IMR-90 (cell line): ENCODE results near the gene KCNAB3. TPM values are rescaled to one million over a fixed set of nuclear protein-coding genes. Genes with fewer than 3 reads are reported as not detected.

Experiments used
- ATAC-seq: fragments of 200-7000 bp; cut with Tn5 transposase; 2 replicates; pipeline ENCODE4 v1.9.1; 2020; ENCODE audit warnings: low read depth, mild to moderate bottlenecking, moderate library complexity
- BruUV-seq: library from RNA; stranded (reverse); fragments of 400-500 nt; replicated peaks from 2 replicates; lab custom pipeline; 2021; lab: Mats Ljungman, UMichigan
- CTCF ChIA-PET: fragments of 300-600 bp; formaldehyde crosslinking; extraction: SDS; loops from one replicate; lab custom pipeline; 2021; ENCODE audit warnings: antibody characterized with exemption; lab: Yijun Ruan, JAX
- POLR2A ChIA-PET: fragments of 300-600 bp; sonication (Branson Sonifier 250); formaldehyde crosslinking; loops from one replicate; lab custom pipeline; 2022; ENCODE audit warnings: antibody characterized with exemption; ENCODE audit not compliant: unreplicated experiment; lab: Charles Lee
- DNase-seq: peaks from one replicate; pipeline ENCODE4 v3.0.0; 2013
- H2AFZ ChIP-seq: replicated peaks from 2 replicates; pipeline ENCODE3; 2013; ENCODE audit warnings: low read length, mild to moderate bottlenecking; ENCODE audit not compliant: poor library complexity
- H2AK5ac ChIP-seq: 2 replicates; pipeline ENCODE4 v1.6.1; 2013; ENCODE audit warnings: low read depth, low read length, inconsistent platforms
- H2AK9ac ChIP-seq: replicated peaks from 2 replicates; pipeline ENCODE3; 2013; ENCODE audit warnings: mild to moderate bottlenecking, low read depth, low read length, moderate library complexity; ENCODE audit not compliant: poor library complexity
- H2BK120ac ChIP-seq: 2 replicates; pipeline ENCODE4 v1.6.1; 2013; ENCODE audit warnings: low read depth, low read length, inconsistent platforms
- H2BK15ac ChIP-seq: 3 replicates; pipeline ENCODE4 v1.6.1; 2013; ENCODE audit warnings: low read depth, low read length, inconsistent platforms
- H2BK20ac ChIP-seq: 2 replicates; pipeline ENCODE4 v1.6.1; 2013; ENCODE audit warnings: low read depth, mild to moderate bottlenecking, inconsistent platforms, low read length, moderate library complexity
- H2BK5ac ChIP-seq: 2 replicates; pipeline ENCODE4 v1.6.1; 2013; ENCODE audit warnings: mild to moderate bottlenecking, low read depth, low read length, inconsistent platforms; ENCODE audit not compliant: poor library complexity, severe bottlenecking
- H3K14ac ChIP-seq: replicated peaks from 2 replicates; pipeline ENCODE4 v1.6.1; 2013; ENCODE audit warnings: low read depth, low read length, inconsistent platforms
- H3K18ac ChIP-seq: 2 replicates; pipeline ENCODE4 v1.6.1; 2013; ENCODE audit warnings: low read depth, low read length, control low read depth
- H3K23ac ChIP-seq: 2 replicates; pipeline ENCODE4 v1.6.1; 2013; ENCODE audit warnings: low read depth, low read length, inconsistent platforms
- H3K27ac ChIP-seq: 2 replicates; pipeline ENCODE4 v1.5.1; 2013; ENCODE audit warnings: mild to moderate bottlenecking, control low read depth, low read length; ENCODE audit not compliant: insufficient read depth
- H3K27me3 ChIP-seq: 2 replicates; pipeline ENCODE4 v1.6.1; 2013; ENCODE audit warnings: low read length; ENCODE audit not compliant: control insufficient read depth, insufficient read depth
- H3K36me3 ChIP-seq: 2 replicates; pipeline ENCODE4 v1.6.1; 2013; ENCODE audit warnings: low read length, mixed read lengths; ENCODE audit not compliant: control insufficient read depth, insufficient read depth
- H3K4ac ChIP-seq: 2 replicates; pipeline ENCODE4 v1.6.1; 2013; ENCODE audit warnings: low read depth, low read length, inconsistent platforms
- H3K4me1 ChIP-seq: 2 replicates; pipeline ENCODE4 v1.6.1; 2013; ENCODE audit warnings: low read length, mixed read lengths; ENCODE audit not compliant: control insufficient read depth, insufficient read depth
- H3K4me2 ChIP-seq: 2 replicates; pipeline ENCODE4 v1.6.1; 2013; ENCODE audit warnings: low read depth, mild to moderate bottlenecking, control low read depth, low read length, moderate library complexity
- H3K4me3 ChIP-seq: 2 replicates; pipeline ENCODE4 v1.5.1; 2013; ENCODE audit warnings: low read depth, mild to moderate bottlenecking, control low read depth, low read length, moderate library complexity; ENCODE audit not compliant: insufficient read depth
- H3K56ac ChIP-seq: 2 replicates; pipeline ENCODE4 v1.6.1; 2013; ENCODE audit warnings: low read length, inconsistent platforms; ENCODE audit not compliant: insufficient read depth; ENCODE audit errors: extremely low read depth
- H3K79me1 ChIP-seq, 2 experiments: 2 replicates each; pipeline ENCODE4 v1.6.1; 2013; ENCODE audit warnings: low read length in 2 of 2, inconsistent platforms in 1 of 2, low read depth in 1 of 2
- H3K9ac ChIP-seq: 2 replicates; pipeline ENCODE4 v1.6.1; 2013; ENCODE audit warnings: low read depth, low read length, control low read depth
- H3K9me1 ChIP-seq: 2 replicates; pipeline ENCODE4 v1.6.1; 2013; ENCODE audit warnings: low read length, inconsistent platforms; ENCODE audit not compliant: insufficient read depth
- H3K9me3 ChIP-seq: 2 replicates; pipeline ENCODE4 v1.6.1; 2013; ENCODE audit warnings: low read length; ENCODE audit not compliant: control insufficient read depth, insufficient read depth
- H4K20me1 ChIP-seq: 2 replicates; pipeline ENCODE4 v1.6.1; 2013; ENCODE audit warnings: low read length, inconsistent platforms; ENCODE audit not compliant: insufficient read depth
- H4K5ac ChIP-seq: 2 replicates; pipeline ENCODE4 v1.6.1; 2013; ENCODE audit warnings: mild to moderate bottlenecking, low read depth, low read length, control low read depth
- H4K8ac ChIP-seq, 2 experiments: 2 replicates each; pipeline ENCODE4 v1.6.1; 2013; ENCODE audit warnings: low read depth in 2 of 2, low read length in 2 of 2, control low read depth in 1 of 2, inconsistent platforms in 1 of 2
- H4K91ac ChIP-seq: 2 replicates; pipeline ENCODE4 v1.6.1; 2013; ENCODE audit warnings: low read depth, low read length, inconsistent platforms; ENCODE audit not compliant: insufficient read depth
- BHLHE40 ChIP-seq: fragments of 150-350 bp; IDR thresholded peaks from 2 replicates; pipeline ENCODE4 v1.6.1; 2016; ENCODE audit warnings: mild to moderate bottlenecking, low read depth, low read length
- CEBPB ChIP-seq: IDR thresholded peaks from 2 replicates; pipeline ENCODE4 v1.6.1; 2012; ENCODE audit warnings: low read depth, low read length, improper control_type of control experiment
- CHD1 ChIP-seq: IDR thresholded peaks from 2 replicates; pipeline ENCODE4 v1.6.1; 2012; ENCODE audit warnings: low read depth, low read length, improper control_type of control experiment
- CTCF ChIP-seq: conservative IDR thresholded peaks from 2 replicates; pipeline ENCODE4 v1.5.1; 2012; ENCODE audit warnings: mild to moderate bottlenecking, low read depth, low read length, improper control_type of control experiment
- ELK1 ChIP-seq: fragments of 150-350 bp; IDR thresholded peaks from 2 replicates; pipeline ENCODE4 v1.6.1; 2016; ENCODE audit warnings: low read depth, mild to moderate bottlenecking, low read length, moderate library complexity, borderline replicate concordance
- FOS ChIP-seq: fragments of 150-350 bp; IDR thresholded peaks from 2 replicates; pipeline ENCODE4 v1.6.1; 2016; ENCODE audit warnings: low read depth, low read length
- MAFK ChIP-seq: IDR thresholded peaks from 2 replicates; pipeline ENCODE4 v1.6.1; 2012; ENCODE audit warnings: low read depth, low read length, improper control_type of control experiment
- MAZ ChIP-seq: IDR thresholded peaks from 2 replicates; pipeline ENCODE4 v1.6.1; 2012; ENCODE audit warnings: low read depth, mild to moderate bottlenecking, low read length, improper control_type of control experiment, moderate library complexity, borderline replicate concordance
- MXI1 ChIP-seq: IDR thresholded peaks from 2 replicates; pipeline ENCODE4 v1.6.1; 2012; ENCODE audit warnings: low read depth, mild to moderate bottlenecking, low read length, moderate library complexity, borderline replicate concordance
- POLR2A ChIP-seq: IDR thresholded peaks from 2 replicates; pipeline ENCODE4 v1.6.1; 2012; ENCODE audit warnings: mild to moderate bottlenecking, low read depth, low read length
- RAD21 ChIP-seq: IDR thresholded peaks from 2 replicates; pipeline ENCODE4 v1.6.1; 2012; ENCODE audit warnings: low read length, improper control_type of control experiment
- RCOR1 ChIP-seq: IDR thresholded peaks from 2 replicates; pipeline ENCODE4 v1.6.1; 2012; ENCODE audit warnings: mild to moderate bottlenecking, low read length, improper control_type of control experiment; ENCODE audit not compliant: insufficient replicate concordance
- RFX5 ChIP-seq: IDR thresholded peaks from 2 replicates; pipeline ENCODE4 v1.8.0; 2012; ENCODE audit warnings: low read depth, mild to moderate bottlenecking, low read length, moderate library complexity
- SMC3 ChIP-seq: fragments of 150-350 bp; IDR thresholded peaks from 2 replicates; pipeline ENCODE4 v1.6.1; 2016; ENCODE audit warnings: low read depth, mild to moderate bottlenecking, antibody characterized with exemption, low read length, moderate library complexity
- USF2 ChIP-seq: fragments of 150-350 bp; IDR thresholded peaks from 2 replicates; pipeline ENCODE4 v1.6.1; 2017; ENCODE audit warnings: mild to moderate bottlenecking, antibody characterized with exemption, low read length, low read depth
- WGBS, 2 experiments: methylation state at CpG; one replicate each; pipeline versions ENCODE4 v1.1.5 to v1.1.7; 2013; ENCODE audit warnings: missing lambda C conversion rate in 2 of 2; ENCODE audit not compliant: insufficient read length in 1 of 2; ENCODE audit errors: extremely low coverage in 2 of 2; 5-methylcytosine and 5-hydroxymethylcytosine counted together
- dilution Hi-C: fragments of 300-500 bp; cut with HindIII; formaldehyde crosslinking; loops from one replicate; pipeline ENCODE4 v1.14.3; 2018; ENCODE audit warnings: low sequenced_read_pairs; ENCODE audit not compliant: unreplicated experiment
- in situ Hi-C: fragments of 300-500 bp; cut with MboI; formaldehyde crosslinking; loops from 3 replicates; pipeline ENCODE4 v1.14.3; 2019; ENCODE audit warnings: low sequenced_read_pairs, inconsistent platforms, mixed read lengths
- intact Hi-C: fragments of 100-400 bp; cut with micrococcal nuclease; formaldehyde crosslinking; loops from 2 replicates; pipeline ENCODE4 v1.10.0; 2022
- polyA plus RNA-seq, 3 experiments: library from polyadenylated mRNA; depleted of rRNA; stranded (reverse); fragments of >200 nt; gene quantifications; 2 replicates each; pipeline ENCODE4 v1.2.3, GENCODE V29; 2012; ENCODE audit warnings: low replicate concordance in 1 of 3
- total RNA-seq: library from RNA; depleted of rRNA; stranded (reverse); fragments of >200 nt; gene quantifications from 2 replicates; pipeline ENCODE4 v1.2.3, GENCODE V29; 2012

Gene KCNAB3
- total and polyA plus RNA-seq, 2 of the 4 experiments (the other 2 are of a cell fraction): 0.36 to 4.2 TPM

- no peak overlapping the region for H3K18ac ChIP-seq
- DNase-seq: no peak
- dilution Hi-C loops (no loop called here), intact Hi-C loops (no loop called here), in situ Hi-C loops (no loop called here)
- no peaks in the 10 kb centered on the region for H3K9me3 ChIP-seq
- no peak overlapping the region for H2AK9ac ChIP-seq
- no TSS peak for BruUV-seq
- no peak overlapping the region for H2AFZ ChIP-seq
- no peak overlapping the region for H3K4me3 ChIP-seq
- H3K79me1 ChIP-seq: peaks cover 4 to 25% of the 10 kb centered on the region in 2 experiments; a peak in 3 of 4 replicates
- WGBS, 2 experiments: no CpG with 5 or more reads among the region's 3 CpGs
- no peak overlapping the region for H3K4me2 ChIP-seq
- no peaks in the 10 kb centered on the region for H4K20me1 ChIP-seq
- H3K14ac ChIP-seq: no peak overlapping the region
- no peak overlapping the region for H3K4ac ChIP-seq
- H2BK5ac ChIP-seq: no peak overlapping the region
- no peaks in the 10 kb centered on the region for H3K27me3 ChIP-seq
- H3K56ac ChIP-seq: no peak overlapping the region
- H4K5ac ChIP-seq: no peak overlapping the region
- H2BK120ac ChIP-seq: no peak overlapping the region
- peaks cover 18% of the 10 kb centered on the region for H3K36me3 ChIP-seq
- H3K27ac ChIP-seq: no peak overlapping the region
- ChIA-PET POLR2A (no interaction called here), CTCF (no interaction called here)
- H3K9ac ChIP-seq: no peak overlapping the region
- H2BK20ac ChIP-seq: no peak overlapping the region
- ATAC-seq: no peak
- H2AK5ac ChIP-seq: no peak overlapping the region
- peaks cover 5% of the 10 kb centered on the region; the same call in 1 of the 2 replicates for H3K9me1 ChIP-seq
- H2BK15ac ChIP-seq: no peak overlapping the region
- H3K4me1 ChIP-seq: peaks cover 8% of the 10 kb centered on the region
- H3K23ac ChIP-seq: no peak overlapping the region
- H4K91ac ChIP-seq: no peak overlapping the region
- H4K8ac ChIP-seq: no peak overlapping the region
- TF ChIP-seq POLR2A: no peak
- no peak for TF ChIP-seq CHD1
- no peak for TF ChIP-seq SMC3
- no peak for TF ChIP-seq USF2
- TF ChIP-seq BHLHE40: no peak
- TF ChIP-seq RAD21: no peak
- no peak for TF ChIP-seq RFX5
- TF ChIP-seq RCOR1: no peak
- TF ChIP-seq MAZ: no peak
- TF ChIP-seq MAFK: no peak
- TF ChIP-seq MXI1: no peak
- no peak for TF ChIP-seq ELK1
- TF ChIP-seq CTCF: no peak
- no peak for TF ChIP-seq FOS
- no peak for TF ChIP-seq CEBPB
Measured at GRCh38 chr17:7880076-7880868, 49.4 kb downstream of the KCNAB3 start.
